Heart left ventricle (tissue), 16 donors: ENCODE results near the gene GAPVD1. TPM values are rescaled to one million over a fixed set of nuclear protein-coding genes. Genes with fewer than 3 reads are reported as not detected.

Experiments
- ATAC-seq, 4 donors: fragments of 200-7000 bp; cut with Tn5 transposase; one replicate each; pipeline ENCODE4 v1.9.1; 2020 to 2022; ENCODE audit warnings: moderate library complexity in 4 of 4, mild to moderate bottlenecking in 3 of 4, moderate number of reproducible peaks in 1 of 4
- DNase-seq, 5 donors: peaks; one replicate each; pipeline ENCODE4 v3.0.0-alpha.2; 2020
- H3K27ac ChIP-seq, 12 donors: fragments of 200-600 bp; sonication (generic) in 4 of 12; one replicate each; pipeline versions ENCODE4 v1.5.0 to v1.8.0; 2016 to 2022; ENCODE audit warnings: mild to moderate bottlenecking in 2 of 12
- H3K27me3 ChIP-seq, 9 donors: fragments of 200-600 bp; sonication (generic) in 2 of 9; one replicate each; pipeline versions ENCODE4 v1.5.1 to v1.8.0; 2016 to 2022; ENCODE audit warnings: mild to moderate bottlenecking in 3 of 9
- H3K36me3 ChIP-seq, 9 donors: fragments of 200-600 bp; sonication (generic) in 2 of 9; one replicate each; pipeline versions ENCODE4 v1.5.0 to v1.8.0; 2018 to 2022; ENCODE audit warnings: mild to moderate bottlenecking in 2 of 9
- H3K4me1 ChIP-seq, 12 donors: fragments of 200-600 bp; sonication (generic) in 4 of 12; one replicate each; pipeline versions ENCODE4 v1.5.0 to v1.8.0; 2016 to 2022; ENCODE audit warnings: mild to moderate bottlenecking in 3 of 12
- H3K4me3 ChIP-seq, 12 donors: fragments of 200-600 bp; sonication (generic) in 4 of 12; one replicate each; pipeline versions ENCODE4 v1.5.0 to v1.8.0; 2017 to 2022; ENCODE audit warnings: mild to moderate bottlenecking in 9 of 12, moderate library complexity in 4 of 12
- H3K9me3 ChIP-seq, 12 donors: fragments of 200-600 bp; sonication (generic) in 4 of 12; one replicate each; pipeline versions ENCODE4 v1.5.0 to v1.8.0; 2016 to 2022; ENCODE audit warnings: mild to moderate bottlenecking in 1 of 12
- CTCF ChIP-seq, 12 donors: fragments of 200-600 bp; sonication (generic) in 4 of 12; IDR thresholded peaks; one replicate each; pipeline versions ENCODE4 v1.5.0 to v1.8.0; 2018 to 2022; ENCODE audit warnings: antibody characterized with exemption in 12 of 12, mild to moderate bottlenecking in 5 of 12
- POLR2A ChIP-seq, 2 donors: fragments of 450-650 bp; IDR thresholded peaks; one replicate each; pipeline ENCODE4 v1.6.1; 2017; ENCODE audit warnings: antibody characterized with exemption in 2 of 2, mild to moderate bottlenecking in 2 of 2, moderate library complexity in 2 of 2
- WGBS, 4 donors: extraction: QIAGEN DNeasy Blood & Tissue Kit in 2 of 4; methylation state at CpG; one replicate each; pipeline versions ENCODE4 v1.1.5 to v1.1.7; 2013 to 2018; 5-methylcytosine and 5-hydroxymethylcytosine counted together
- intact Hi-C, 10 donors: fragments of 100-400 bp; cut with DNase I; formaldehyde crosslinking; loops; one replicate each; pipeline versions ENCODE4 v1.11.1 to v1.14.2; 2022
- polyA plus RNA-seq, 2 donors: library from polyadenylated mRNA; stranded (reverse); fragments of 200-250 nt; gene quantifications; one replicate each; pipeline ENCODE4 v1.2.3, GENCODE V29; 2013
- total RNA-seq, 9 donors: library from RNA; depleted of rRNA in 2 of 9; stranded (reverse); fragments of >200 nt in 2 of 9; fragmentation: NEBNext Ultra II Directional in 3 of 9; extraction: Animal tissue kit (Norgen Biotek cat#: 25700) in 3 of 9; gene quantifications; one replicate each; pipeline versions ENCODE4 v1.1.0 to v1.2.4, GENCODE V29; 2016 to 2023
- donor health status: ischemic (EF 13 %, LVEDD 7.1; RV severe dilation, severe dysfunction).
- donor health status: healthy with polysubstance abuse.
- donor health status: DM: no; HTN: yes; CAD: no.
- donor health status: DM: no; HTN: no; CAD: no.
- donor health status: ischemic (EF 25% LVEDD 6.9; RV normal size, moderate dysfunction).
- donor health status: ischemic (EF 25% LVEDD 5.7; RV mildly dilated, moderate dysfunction).
- donor health status: healthy.
- donor health status: DM: yes; HTN: yes; CAD: no.
- donor health status: ischemic (EF 35%, LVEDD 5.7; RV mildly dilated, moderate dysfunction).
- donor health status: nonischemic (EF 11% LVEDD 7.7; RV severe dilation, severe dysfunction).
- donor health status: DM: yes; HTN: yes; CAD: no.
- donor health status: PGD.
- donor health status: ischemic (EF 29% LVEDD 5.4; RV normal size, mild dysfunction).
- donor health status: nonischemic (EF 23%, LVEDD 6.1; RV moderate dilation, normal function).

The GAPVD1 gene
- total and polyA plus RNA-seq, 11 donors, result 7.2 to 45.5 (median 32.4) TPM

- DNase-seq (peak in 3 of 5 donors; percentile 37 to 70 (median 51)), ATAC-seq (peak in 1 of 4 donors; percentile 28)
- Histone ChIP-seq H3K9me3 (no peaks in the 10 kb centered on the region), H3K27me3 (peaks cover 0 to 3% (median 0%) of the 10 kb centered on the region in 9 donors), H3K27ac (peak overlapping the region in 2 of 12 donors; percentile 39 to 75), H3K36me3 (no peaks in the 10 kb centered on the region), H3K4me1 (peaks cover 0 to 13% (median 5%) of the 10 kb centered on the region in 12 donors), H3K4me3 (peak overlapping the region in 3 of 12 donors; percentile 40 to 52 (median 42))
- 91 to 98% (median 96%) methylated on average over 13 of the region's 13 CpGs for WGBS, 4 donors
- intact Hi-C loops, result loop anchor here (2.0 to 10.0 kb wide), 13 partner anchors 55 to 1082 kb away; partner anchors contain the start of gene PBX3 (in 1 of the 10)
- no peak for TF ChIP-seq POLR2A (IDR thresholded peaks at IDR 0.05)
- TF ChIP-seq CTCF (IDR thresholded peaks at IDR 0.05), result no peak
Measured at GRCh38 chr9:125409637-125410521, 148.3 kb downstream of the GAPVD1 start.

- TF ChIP-seq CTCF (IDR thresholded peaks at IDR 0.05), result no peak
- no peak for TF ChIP-seq POLR2A (IDR thresholded peaks at IDR 0.05)
- Histone ChIP-seq H3K4me1 (peaks cover 0 to 13% (median 5%) of the 10 kb centered on the region in 12 donors), H3K36me3 (no peaks in the 10 kb centered on the region), H3K27me3 (peaks cover 0 to 3% (median 0%) of the 10 kb centered on the region in 9 donors), H3K9me3 (no peaks in the 10 kb centered on the region), H3K27ac (peak overlapping the region in 2 of 12 donors; percentile 39 to 75), H3K4me3 (peak overlapping the region in 3 of 12 donors; percentile 40 to 52 (median 42))
- ATAC-seq, result no peak
- intact Hi-C loops, result loop anchor here in 2 of 10 donors (5.0 to 10.0 kb wide), 2 partner anchors 224 to 337 kb away; partner anchors contain the start of gene PBX3 (in 1 of the 2)
- 88 to 97% (median 93%) methylated on average over 24 of the region's 24 CpGs for WGBS, 4 donors
- DNase-seq, result peak in 2 of 5 donors; percentile 19 to 59
Measured at GRCh38 chr9:125410522-125410894, 148.9 kb downstream of the GAPVD1 start.

- no peak for ATAC-seq
- peak in 2 of 5 donors; percentile 17 to 63 for DNase-seq
- no peak for TF ChIP-seq POLR2A (IDR thresholded peaks at IDR 0.05)
- no peak for TF ChIP-seq CTCF (IDR thresholded peaks at IDR 0.05)
- H3K4me1 ChIP-seq, result peaks cover 0 to 16% (median 5%) of the 10 kb centered on the region in 12 donors
- H3K4me3 ChIP-seq, result peak overlapping the region in 3 of 12 donors; percentile 40 to 52 (median 42)
- H3K9me3 ChIP-seq, result no peaks in the 10 kb centered on the region
- no peaks in the 10 kb centered on the region for H3K36me3 ChIP-seq
- intact Hi-C loops, result loop anchor here in 2 of 10 donors (5.0 to 10.0 kb wide), 2 partner anchors 224 to 336 kb away; partner anchors contain the start of gene PBX3 (in 1 of the 2)
- H3K27me3 ChIP-seq, result peaks cover 0 to 3% (median 0%) of the 10 kb centered on the region in 9 donors
- H3K27ac ChIP-seq, result no peak overlapping the region
- 76 to 79% (median 77%) methylated on average over 11 to 14 of the region's 14 CpGs for WGBS, 4 donors
Measured at GRCh38 chr9:125411171-125411756, 149.6 kb downstream of the GAPVD1 start.
